ENCODE results near the gene DPYD. TPM values are rescaled to one million over a fixed set of nuclear protein-coding genes. Genes with fewer than 3 reads are reported as not detected.

Gene DPYD
- total RNA-seq, 2 experiments from 2014 or later = 62.9 to 63.5 TPM

DNA sequence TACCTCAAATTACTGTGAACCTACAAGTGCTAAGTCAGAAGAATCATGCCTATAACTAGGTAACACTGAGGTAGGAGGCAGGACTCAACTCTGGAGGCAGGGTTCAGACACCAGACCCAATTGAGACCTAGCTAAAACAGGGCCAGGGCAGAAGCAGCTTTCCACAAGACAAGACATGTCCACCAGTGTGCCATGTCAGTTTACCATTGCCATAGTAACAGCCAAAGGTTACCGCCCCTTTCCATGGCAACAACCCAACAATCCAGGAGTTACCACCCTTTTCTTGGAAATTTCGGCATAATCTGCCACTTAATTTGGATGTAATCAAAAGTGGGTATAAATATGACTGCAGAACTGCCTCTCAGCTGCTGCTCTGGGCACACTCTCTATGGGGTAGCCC, 432.3 kb downstream of the DPYD start:
- Mint-ChIP-seq H3K9me3 (no peaks in the 10 kb centered on the region), H3K27me3 (no peaks in the 10 kb centered on the region), H3K27ac (no peak overlapping the region), H3K4me3 (no peak overlapping the region), H3K4me1 (peaks cover 5% of the 10 kb centered on the region), H3K36me3 (ENCODE audit: low read depth) (peaks cover 1% of the 10 kb centered on the region)
- POLR2A ChIA-PET = no interaction called here
- DNase-seq = no peak
- CTCF ChIA-PET = no interaction called here

DNA sequence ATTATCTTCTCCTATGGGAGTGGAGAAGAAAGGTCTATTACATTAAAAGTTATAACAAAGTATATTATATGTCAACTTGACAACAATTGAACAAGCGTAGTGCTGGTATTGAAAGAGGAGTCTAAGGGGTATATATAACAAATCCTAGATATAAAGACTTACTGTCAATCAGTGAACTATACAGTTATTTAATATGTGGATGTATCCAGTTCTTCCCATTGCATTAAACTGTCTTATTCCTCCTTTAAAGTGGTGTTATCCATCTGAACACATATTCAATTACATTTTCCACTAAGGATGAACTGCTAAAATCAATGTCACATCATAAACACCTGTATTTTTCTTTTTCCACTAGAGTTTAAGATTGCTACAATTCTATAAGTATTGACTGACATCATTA, 438.8 kb downstream of the DPYD start:
- H3K4me1 Mint-ChIP-seq = no peaks in the 10 kb centered on the region
- H3K27me3 Mint-ChIP-seq = no peaks in the 10 kb centered on the region
- peaks cover 10% of the 10 kb centered on the region for H3K36me3 Mint-ChIP-seq (ENCODE audit: low read depth)
- POLR2A ChIA-PET = no interaction called here
- H3K27ac Mint-ChIP-seq = no peak overlapping the region
- CTCF ChIA-PET = no interaction called here
- no peak overlapping the region for H3K4me3 Mint-ChIP-seq
- DNase-seq = no peak
- H3K9me3 Mint-ChIP-seq = no peaks in the 10 kb centered on the region

DNA sequence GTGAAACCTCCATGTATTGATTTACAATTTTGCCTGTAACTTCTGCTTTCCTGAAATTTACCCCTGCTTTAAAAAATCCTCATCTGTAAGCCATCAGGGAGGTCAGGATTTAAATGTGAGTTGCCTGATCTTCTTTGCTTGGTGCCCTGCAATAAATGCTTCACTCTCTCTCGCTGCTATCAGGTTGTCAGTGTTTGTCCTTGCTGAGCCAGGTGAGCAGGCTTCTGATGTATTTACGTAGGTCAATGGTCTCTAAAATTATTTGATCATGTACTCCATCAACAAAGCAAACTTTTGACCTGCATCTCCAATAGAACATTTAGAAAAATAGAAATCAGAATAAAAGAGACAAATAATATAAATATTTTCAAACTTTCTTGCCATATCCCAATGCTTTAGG, 453.4 kb downstream of the DPYD start:
- H3K36me3 Mint-ChIP-seq (ENCODE audit: low read depth) = peaks cover 13% of the 10 kb centered on the region
- H3K9me3 Mint-ChIP-seq = peaks cover 10% of the 10 kb centered on the region
- no peak overlapping the region for H3K4me3 Mint-ChIP-seq
- no peak overlapping the region for H3K27ac Mint-ChIP-seq
- POLR2A ChIA-PET = no interaction called here
- CTCF ChIA-PET = no interaction called here
- no peaks in the 10 kb centered on the region for H3K27me3 Mint-ChIP-seq
- no peak for DNase-seq
- H3K4me1 Mint-ChIP-seq = no peaks in the 10 kb centered on the region

GRCh38 chr1:97464305-97464704, 456.5 kb downstream of the DPYD start:
- H3K27me3 Mint-ChIP-seq = no peaks in the 10 kb centered on the region
- ChIA-PET CTCF (no interaction called here), POLR2A (no interaction called here)
- H3K36me3 Mint-ChIP-seq (ENCODE audit: low read depth) = peaks cover 13% of the 10 kb centered on the region
- no peak overlapping the region for H3K4me3 Mint-ChIP-seq
- H3K9me3 Mint-ChIP-seq = peaks cover 10% of the 10 kb centered on the region
- H3K27ac Mint-ChIP-seq = no peak overlapping the region
- no peaks in the 10 kb centered on the region for H3K4me1 Mint-ChIP-seq
- no peak for DNase-seq

DNA sequence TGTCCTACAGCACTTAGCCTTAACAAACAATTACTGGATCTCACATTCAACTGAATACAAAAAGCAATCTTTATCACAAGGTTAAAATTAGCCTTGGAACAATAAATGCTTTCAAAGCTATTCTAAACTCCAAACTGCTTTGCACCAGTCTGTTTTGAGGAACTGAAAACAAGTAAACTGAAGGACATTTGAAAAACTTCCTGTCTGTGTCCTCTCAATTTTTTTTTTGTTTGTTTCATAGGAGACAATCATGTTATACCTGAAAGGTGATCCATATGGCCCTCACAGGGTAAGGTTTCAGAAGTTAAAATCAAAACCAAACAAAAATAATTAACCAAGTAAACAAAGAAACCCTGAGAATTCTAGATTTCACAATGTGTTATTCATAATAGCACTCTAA, 459.1 kb downstream of the DPYD start:
- DNase-seq = no peak
- CTCF ChIA-PET = interaction anchor here (0.7 kb wide), 1 partner anchor 127 kb away, joined by 4 read pairs; no protein-coding TSS in a partner anchor
- POLR2A ChIA-PET = no interaction called here
- Mint-ChIP-seq H3K4me1 (no peaks in the 10 kb centered on the region), H3K36me3 (ENCODE audit: low read depth) (peaks cover 13% of the 10 kb centered on the region), H3K4me3 (no peak overlapping the region), H3K27me3 (no peaks in the 10 kb centered on the region), H3K27ac (no peak overlapping the region), H3K9me3 (peaks cover 10% of the 10 kb centered on the region)

- POLR2A ChIA-PET = no interaction called here
Observed at GRCh38 chr1:97457446-97458089, 463.3 kb downstream of the DPYD start.

DNA sequence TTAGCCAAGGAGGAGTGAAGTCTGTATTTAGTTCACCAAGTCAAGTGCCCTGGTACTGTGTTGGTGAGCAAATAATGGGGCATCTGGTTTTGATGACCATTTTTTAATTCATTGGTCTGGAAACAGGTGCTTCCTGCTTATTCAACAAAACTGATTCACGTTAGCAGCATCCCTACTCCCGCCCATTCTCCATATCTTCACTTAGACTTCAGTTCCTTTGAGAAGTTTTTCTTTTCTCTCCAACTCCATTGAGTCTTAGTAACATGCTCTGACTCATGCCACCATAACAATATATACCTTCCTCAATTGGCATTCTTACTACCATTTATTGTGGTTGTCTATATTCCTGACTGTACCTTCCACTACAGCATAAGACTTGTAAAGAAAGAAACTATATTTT, 468.9 kb downstream of the DPYD start:
- ChIA-PET POLR2A (no interaction called here), CTCF (no interaction called here)
- Mint-ChIP-seq H3K27ac (no peak overlapping the region), H3K36me3 (ENCODE audit: low read depth) (peaks cover 10% of the 10 kb centered on the region), H3K27me3 (no peaks in the 10 kb centered on the region), H3K4me3 (no peak overlapping the region), H3K9me3 (no peaks in the 10 kb centered on the region), H3K4me1 (no peaks in the 10 kb centered on the region)
- no peak for DNase-seq

More at GRCh38 chr1:97457446-97458089, 463.3 kb downstream of the DPYD start:
- H3K27me3 Mint-ChIP-seq = no peaks in the 10 kb centered on the region
- H3K4me1 Mint-ChIP-seq = no peaks in the 10 kb centered on the region
- H3K36me3 Mint-ChIP-seq (ENCODE audit: low read depth) = no peaks in the 10 kb centered on the region
- no peaks in the 10 kb centered on the region for H3K9me3 Mint-ChIP-seq
- H3K27ac Mint-ChIP-seq = no peak overlapping the region
- CTCF ChIA-PET = no interaction called here
- no peak for DNase-seq
- no peak overlapping the region for H3K4me3 Mint-ChIP-seq

DNA sequence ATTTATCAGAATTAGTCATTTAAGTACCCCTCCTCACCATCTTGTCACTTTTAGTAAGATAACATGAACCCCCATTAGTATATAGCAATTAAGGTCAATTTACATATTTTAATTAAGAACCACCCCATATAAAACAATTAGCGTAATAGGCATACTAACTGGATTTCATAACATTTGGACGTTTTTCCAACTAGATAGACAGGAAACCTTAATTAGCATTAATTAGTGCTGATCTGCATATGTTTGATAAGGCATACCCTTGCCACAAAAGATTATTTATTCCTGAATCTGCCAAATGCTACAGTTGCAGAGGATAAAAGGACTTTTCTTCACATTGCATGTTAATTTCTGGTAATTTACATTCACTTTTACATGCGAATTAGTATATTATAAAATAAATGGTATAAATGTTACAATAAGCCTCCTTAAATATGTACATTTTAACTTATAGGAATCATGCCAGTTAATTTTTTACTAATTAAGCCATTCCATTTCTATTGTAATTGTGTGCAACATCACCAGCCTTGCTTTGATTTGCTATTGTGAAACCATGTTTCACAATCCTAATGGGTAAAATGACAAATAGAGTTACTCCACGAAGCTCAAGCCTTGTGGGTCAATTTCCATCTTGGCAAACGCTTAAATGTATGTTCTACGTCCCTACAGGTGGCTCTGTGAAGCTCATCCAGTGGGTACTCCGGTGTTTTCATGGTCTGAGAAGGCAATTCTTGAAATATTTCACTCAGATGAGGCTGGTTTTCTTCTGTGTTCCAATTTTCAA, 469.6 kb downstream of the DPYD start:
- no peak for DNase-seq
- no peaks in the 10 kb centered on the region for H3K4me1 Mint-ChIP-seq
- H3K4me3 Mint-ChIP-seq = no peak overlapping the region
- ChIA-PET CTCF (no interaction called here), POLR2A (no interaction called here)
- H3K36me3 Mint-ChIP-seq (ENCODE audit: low read depth) = peaks cover 13% of the 10 kb centered on the region
- H3K27me3 Mint-ChIP-seq = no peaks in the 10 kb centered on the region
- H3K27ac Mint-ChIP-seq = no peak overlapping the region
- H3K9me3 Mint-ChIP-seq = no peaks in the 10 kb centered on the region

DNA sequence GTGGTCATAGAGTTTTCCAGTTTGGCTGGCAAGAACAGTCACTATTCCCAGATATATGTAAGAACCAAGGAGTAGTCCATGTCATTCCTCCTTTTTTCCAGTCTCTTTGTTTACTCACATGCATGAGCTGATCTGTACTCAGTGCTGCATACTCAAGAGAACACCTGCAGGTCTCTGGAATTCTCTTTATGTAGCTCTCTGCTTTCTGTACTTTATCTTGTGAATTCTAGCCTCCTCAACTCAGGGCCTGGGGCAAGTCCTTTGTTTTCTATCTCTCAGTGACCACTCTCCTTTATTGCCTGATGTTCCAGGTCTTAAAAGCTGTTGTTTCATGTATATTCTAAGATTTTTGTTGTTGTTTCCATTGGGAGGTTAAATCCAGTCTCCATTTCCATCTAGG, 478.9 kb downstream of the DPYD start:
- Mint-ChIP-seq H3K9me3 (no peaks in the 10 kb centered on the region), H3K36me3 (ENCODE audit: low read depth) (peaks cover 3% of the 10 kb centered on the region), H3K4me1 (no peaks in the 10 kb centered on the region), H3K27me3 (no peaks in the 10 kb centered on the region), H3K27ac (no peak overlapping the region), H3K4me3 (no peak overlapping the region)
- POLR2A ChIA-PET = no interaction called here
- CTCF ChIA-PET = interaction anchor here (1.3 kb wide), 1 partner anchor 611 kb away, joined by 3 read pairs; no protein-coding TSS in a partner anchor
- no peak for DNase-seq

DNA sequence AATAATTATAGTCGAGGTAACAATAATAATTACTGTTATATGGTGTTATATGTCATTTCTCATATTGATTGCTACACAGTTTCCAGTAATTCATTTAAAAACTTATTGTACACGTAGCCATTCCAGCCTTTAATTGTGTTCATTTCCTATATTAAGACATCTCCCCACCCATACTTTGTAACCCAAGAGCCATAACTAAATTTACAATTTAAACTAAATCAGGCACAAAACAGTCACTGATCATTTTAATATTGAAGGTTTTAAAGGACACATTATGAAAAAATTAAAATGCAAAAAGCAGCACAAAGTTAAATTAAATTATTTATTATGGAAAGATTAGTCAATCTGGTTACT, 487.0 kb downstream of the DPYD start:
- no peak overlapping the region for H3K4me3 Mint-ChIP-seq
- no peaks in the 10 kb centered on the region for H3K9me3 Mint-ChIP-seq
- H3K27me3 Mint-ChIP-seq = no peaks in the 10 kb centered on the region
- H3K27ac Mint-ChIP-seq = no peak overlapping the region
- no peak for DNase-seq
- ChIA-PET CTCF (no interaction called here), POLR2A (no interaction called here)
- no peaks in the 10 kb centered on the region for H3K36me3 Mint-ChIP-seq (ENCODE audit: low read depth)
- H3K4me1 Mint-ChIP-seq = no peaks in the 10 kb centered on the region

- Mint-ChIP-seq H3K36me3 (ENCODE audit: low read depth) (no peaks in the 10 kb centered on the region), H3K27me3 (no peaks in the 10 kb centered on the region), H3K4me1 (no peaks in the 10 kb centered on the region), H3K9me3 (no peaks in the 10 kb centered on the region), H3K4me3 (no peak overlapping the region), H3K27ac (no peak overlapping the region)
- POLR2A ChIA-PET = no interaction called here
- DNase-seq = no peak
- CTCF ChIA-PET = no interaction called here
Observed at GRCh38 chr1:97433094-97433823, 487.6 kb downstream of the DPYD start.

DNA sequence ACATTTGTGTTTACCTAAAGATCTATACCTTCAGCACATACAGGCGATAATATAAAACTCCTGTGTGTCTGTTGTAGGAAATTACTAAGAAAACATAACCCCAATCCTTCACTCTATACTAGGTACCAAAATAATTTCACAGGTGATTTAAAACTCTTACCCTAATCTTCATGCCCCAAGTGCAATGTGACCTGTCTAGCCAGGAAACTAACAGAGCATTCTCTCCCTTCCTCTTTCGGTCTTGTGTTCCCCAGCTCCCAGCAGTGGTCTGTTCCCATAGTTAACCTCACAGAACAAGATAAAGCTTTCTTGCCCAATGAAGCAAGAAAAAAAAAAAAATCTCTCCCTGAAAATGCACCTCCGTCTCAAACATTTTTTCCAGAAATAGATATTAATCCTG, 493.5 kb downstream of the DPYD start:
- ChIA-PET POLR2A (no interaction called here), CTCF (no interaction called here)
- no peak for DNase-seq
- Mint-ChIP-seq H3K27ac (no peak overlapping the region), H3K27me3 (no peaks in the 10 kb centered on the region), H3K4me1 (no peaks in the 10 kb centered on the region), H3K9me3 (no peaks in the 10 kb centered on the region), H3K4me3 (no peak overlapping the region), H3K36me3 (ENCODE audit: low read depth) (no peaks in the 10 kb centered on the region)

GRCh38 chr1:97424209-97424608, 496.6 kb downstream of the DPYD start:
- Mint-ChIP-seq H3K27ac (no peak overlapping the region), H3K36me3 (ENCODE audit: low read depth) (no peaks in the 10 kb centered on the region), H3K4me3 (no peak overlapping the region), H3K27me3 (no peaks in the 10 kb centered on the region), H3K4me1 (no peaks in the 10 kb centered on the region), H3K9me3 (no peaks in the 10 kb centered on the region)
- POLR2A ChIA-PET = no interaction called here
- no peak for DNase-seq
- CTCF ChIA-PET = no interaction called here

Measured in activated CD4-positive, alpha-beta T cell treated with anti-CD3 and anti-CD28 coated beads, Interleukin-2, amount 10 ng/mL, durations not matched to agents 7 days and 5 days (primary cell).